ENCODE data around the gene PITPNM3. TPM values are rescaled to one million over a fixed set of nuclear protein-coding genes. Genes with fewer than 3 reads are reported as not detected.

The PITPNM3 gene
- total and polyA plus RNA-seq, 3 experiments from 2014 or later: 0.40 to 0.50 TPM; not detected in 1

GRCh38 chr17:6472517-6472916, 83.8 kb downstream of the PITPNM3 start:
- Histone ChIP-seq H3K27ac (ENCODE audit: low read depth, low read length) (no peak overlapping the region), H3K4me1 (ENCODE audit: insufficient read depth, low read length) (no peaks in the 10 kb centered on the region), H3K27me3 (ENCODE audit: insufficient read depth, low read length, poor library complexity, severe bottlenecking) (no peaks in the 10 kb centered on the region), H3K36me3 (ENCODE audit: insufficient read depth, low read length) (no peaks in the 10 kb centered on the region), H3K9me3 (ENCODE audit: low read length) (no peaks in the 10 kb centered on the region), H3K4me3 (ENCODE audit: low read length) (no peak overlapping the region)
- POLR2A ChIA-PET: no interaction called here
- no peaks in the 10 kb centered on the region for H3K9me3 Mint-ChIP-seq
- H3K27ac Mint-ChIP-seq: no peak overlapping the region
- H3K36me3 Mint-ChIP-seq: no peaks in the 10 kb centered on the region
- no peak for DNase-seq
- CTCF ChIA-PET: interaction anchor here (0.8 to 2.6 kb wide), 14 partner anchors 10 to 532 kb away, joined by 3 to 7 read pairs (median 4); partner anchors contain the start of genes KIAA0753 and TXNDC17
- no peaks in the 10 kb centered on the region for H3K4me1 Mint-ChIP-seq
- H3K27me3 Mint-ChIP-seq: peaks cover 0 to 3% of the 10 kb centered on the region in 2 donors
- no peak overlapping the region for H3K4me3 Mint-ChIP-seq

GRCh38 chr17:6471531-6472465, 84.6 kb downstream of the PITPNM3 start:
- H3K4me3 ChIP-seq (ENCODE audit: low read length): no peak overlapping the region
- no peaks in the 10 kb centered on the region for H3K36me3 ChIP-seq (ENCODE audit: insufficient read depth, low read length)

GRCh38 chr17:6470751-6471521, 85.4 kb downstream of the PITPNM3 start:
- Histone ChIP-seq H3K4me1 (ENCODE audit: insufficient read depth, low read length) (no peaks in the 10 kb centered on the region), H3K27me3 (ENCODE audit: insufficient read depth, low read length, poor library complexity, severe bottlenecking) (no peaks in the 10 kb centered on the region), H3K27ac (ENCODE audit: low read depth, low read length) (no peak overlapping the region), H3K9me3 (ENCODE audit: low read length) (no peaks in the 10 kb centered on the region), H3K4me3 (ENCODE audit: low read length) (no peak overlapping the region), H3K36me3 (ENCODE audit: insufficient read depth, low read length) (no peaks in the 10 kb centered on the region)
- Mint-ChIP-seq H3K4me3 (no peak overlapping the region), H3K36me3 (no peaks in the 10 kb centered on the region), H3K4me1 (no peaks in the 10 kb centered on the region), H3K27me3 (peaks cover 3 to 6% of the 10 kb centered on the region in 2 donors), H3K27ac (no peak overlapping the region), H3K9me3 (no peaks in the 10 kb centered on the region)
- POLR2A ChIA-PET: no interaction called here
- CTCF ChIA-PET: no interaction called here
- DNase-seq: no peak

More at GRCh38 chr17:6471531-6472465, 84.6 kb downstream of the PITPNM3 start:
- no peaks in the 10 kb centered on the region for H3K36me3 Mint-ChIP-seq
- H3K4me3 Mint-ChIP-seq: no peak overlapping the region
- Histone ChIP-seq H3K27ac (ENCODE audit: low read depth, low read length) (no peak overlapping the region), H3K9me3 (ENCODE audit: low read length) (no peaks in the 10 kb centered on the region), H3K27me3 (ENCODE audit: insufficient read depth, low read length, poor library complexity, severe bottlenecking) (no peaks in the 10 kb centered on the region), H3K4me1 (ENCODE audit: insufficient read depth, low read length) (no peaks in the 10 kb centered on the region)
- no peak for DNase-seq
- H3K27ac Mint-ChIP-seq: peak overlapping the region in 1 of 8 donors; percentile 19
- CTCF ChIA-PET: interaction anchor here (1.8 to 2.6 kb wide), 3 partner anchors 26 to 329 kb away, joined by 5 to 7 read pairs (median 5); no protein-coding TSS in a partner anchor
- no peaks in the 10 kb centered on the region for H3K9me3 Mint-ChIP-seq
- H3K4me1 Mint-ChIP-seq: no peaks in the 10 kb centered on the region
- POLR2A ChIA-PET: no interaction called here
- H3K27me3 Mint-ChIP-seq: peaks cover 0 to 3% of the 10 kb centered on the region in 2 donors

GRCh38 chr17:6470146-6470718, 86.1 kb downstream of the PITPNM3 start:
- ChIA-PET POLR2A (no interaction called here), CTCF (no interaction called here)
- no peaks in the 10 kb centered on the region for H3K9me3 ChIP-seq (ENCODE audit: low read length)
- Mint-ChIP-seq H3K27me3 (peaks cover 4 to 10% of the 10 kb centered on the region in 2 donors), H3K9me3 (no peaks in the 10 kb centered on the region), H3K4me3 (no peak overlapping the region), H3K4me1 (no peaks in the 10 kb centered on the region), H3K27ac (no peak overlapping the region), H3K36me3 (no peaks in the 10 kb centered on the region)
- no peak overlapping the region for H3K4me3 ChIP-seq (ENCODE audit: low read length)
- H3K36me3 ChIP-seq (ENCODE audit: insufficient read depth, low read length): no peaks in the 10 kb centered on the region
- DNase-seq: no peak
- H3K27me3 ChIP-seq (ENCODE audit: insufficient read depth, low read length, poor library complexity, severe bottlenecking): no peaks in the 10 kb centered on the region
- H3K27ac ChIP-seq (ENCODE audit: low read depth, low read length): no peak overlapping the region
- H3K4me1 ChIP-seq (ENCODE audit: insufficient read depth, low read length): no peaks in the 10 kb centered on the region

GRCh38 chr17:6468051-6468790, 88.1 kb downstream of the PITPNM3 start:
- Histone ChIP-seq H3K27me3 (ENCODE audit: insufficient read depth, low read length, poor library complexity, severe bottlenecking) (no peaks in the 10 kb centered on the region), H3K4me1 (ENCODE audit: insufficient read depth, low read length) (no peaks in the 10 kb centered on the region), H3K9me3 (ENCODE audit: low read length) (no peaks in the 10 kb centered on the region), H3K36me3 (ENCODE audit: insufficient read depth, low read length) (no peaks in the 10 kb centered on the region), H3K4me3 (ENCODE audit: low read length) (no peak overlapping the region), H3K27ac (ENCODE audit: low read depth, low read length) (no peak overlapping the region)
- CTCF ChIA-PET: no interaction called here
- POLR2A ChIA-PET: no interaction called here
- Mint-ChIP-seq H3K9me3 (no peaks in the 10 kb centered on the region), H3K4me1 (no peaks in the 10 kb centered on the region), H3K4me3 (no peak overlapping the region), H3K27me3 (peaks cover 6 to 10% of the 10 kb centered on the region in 2 donors), H3K27ac (no peak overlapping the region), H3K36me3 (no peaks in the 10 kb centered on the region)
- no peak for DNase-seq

GRCh38 chr17:6467567-6467966, 88.8 kb downstream of the PITPNM3 start:
- no peaks in the 10 kb centered on the region for H3K27me3 ChIP-seq (ENCODE audit: insufficient read depth, low read length, poor library complexity, severe bottlenecking)
- Mint-ChIP-seq H3K4me3 (no peak overlapping the region), H3K36me3 (no peaks in the 10 kb centered on the region), H3K27ac (no peak overlapping the region), H3K9me3 (no peaks in the 10 kb centered on the region), H3K27me3 (peaks cover 6 to 10% of the 10 kb centered on the region in 2 donors), H3K4me1 (no peaks in the 10 kb centered on the region)
- no peaks in the 10 kb centered on the region for H3K36me3 ChIP-seq (ENCODE audit: insufficient read depth, low read length)
- no peaks in the 10 kb centered on the region for H3K4me1 ChIP-seq (ENCODE audit: insufficient read depth, low read length)
- CTCF ChIA-PET: no interaction called here
- H3K4me3 ChIP-seq (ENCODE audit: low read length): no peak overlapping the region
- POLR2A ChIA-PET: no interaction called here
- no peak for DNase-seq
- H3K9me3 ChIP-seq (ENCODE audit: low read length): no peaks in the 10 kb centered on the region
- no peak overlapping the region for H3K27ac ChIP-seq (ENCODE audit: low read depth, low read length)

GRCh38 chr17:6465206-6466003, 91.0 kb downstream of the PITPNM3 start:
- Mint-ChIP-seq H3K4me3 (no peak overlapping the region), H3K4me1 (no peaks in the 10 kb centered on the region), H3K9me3 (no peaks in the 10 kb centered on the region), H3K27ac (no peak overlapping the region), H3K36me3 (no peaks in the 10 kb centered on the region), H3K27me3 (peaks cover 7 to 10% of the 10 kb centered on the region in 2 donors)
- H3K36me3 ChIP-seq (ENCODE audit: insufficient read depth, low read length): no peaks in the 10 kb centered on the region
- POLR2A ChIA-PET: no interaction called here
- CTCF ChIA-PET: no interaction called here
- no peaks in the 10 kb centered on the region for H3K27me3 ChIP-seq (ENCODE audit: insufficient read depth, low read length, poor library complexity, severe bottlenecking)
- no peak for DNase-seq
- no peaks in the 10 kb centered on the region for H3K9me3 ChIP-seq (ENCODE audit: low read length)
- H3K4me3 ChIP-seq (ENCODE audit: low read length): no peak overlapping the region
- H3K4me1 ChIP-seq (ENCODE audit: insufficient read depth, low read length): no peaks in the 10 kb centered on the region
- H3K27ac ChIP-seq (ENCODE audit: low read depth, low read length): no peak overlapping the region
